Measurements from ENCODE around the gene SMDT1. TPM values are rescaled to one million over a fixed set of nuclear protein-coding genes. Genes with fewer than 3 reads are reported as not detected.
"Not testable (repeated sequence)": the region's sequence is repeated elsewhere in the genome, so short reads cannot be mapped to it uniquely, and the experiment has no call there.

Gene SMDT1
- total RNA-seq, 1 donor from 2014 or later: 16.3 TPM

DNA sequence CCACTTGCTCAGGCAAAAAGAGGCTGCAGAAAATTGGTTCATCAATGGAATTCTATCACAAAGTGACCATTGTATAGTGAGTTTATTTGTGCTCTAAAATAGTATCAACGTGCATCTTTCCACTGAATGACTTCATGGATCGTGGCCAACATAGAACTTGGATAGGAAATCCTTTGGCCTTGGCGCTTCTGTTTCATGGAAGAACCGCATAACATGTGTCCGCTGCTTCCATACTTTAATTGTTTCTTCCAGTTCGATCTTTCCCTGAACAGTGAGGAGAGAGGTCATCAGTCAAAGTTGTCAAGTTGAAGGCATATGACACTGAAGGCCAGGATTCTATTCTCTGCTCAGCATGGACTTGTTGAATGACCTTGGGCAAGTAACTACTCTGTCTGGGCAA is 6.6 kb downstream of the SMDT1 start:
- Histone ChIP-seq H3K27me3 (ENCODE audit: control insufficient read depth, insufficient read depth, low read length) (no peaks in the 10 kb centered on the region), H3K36me3 (ENCODE audit: control insufficient read depth, insufficient read depth, low read length) (no peaks in the 10 kb centered on the region), H3K4me3 (ENCODE audit: low read depth, low read length) (no peak overlapping the region)
- TF ChIP-seq, protein P1, sequence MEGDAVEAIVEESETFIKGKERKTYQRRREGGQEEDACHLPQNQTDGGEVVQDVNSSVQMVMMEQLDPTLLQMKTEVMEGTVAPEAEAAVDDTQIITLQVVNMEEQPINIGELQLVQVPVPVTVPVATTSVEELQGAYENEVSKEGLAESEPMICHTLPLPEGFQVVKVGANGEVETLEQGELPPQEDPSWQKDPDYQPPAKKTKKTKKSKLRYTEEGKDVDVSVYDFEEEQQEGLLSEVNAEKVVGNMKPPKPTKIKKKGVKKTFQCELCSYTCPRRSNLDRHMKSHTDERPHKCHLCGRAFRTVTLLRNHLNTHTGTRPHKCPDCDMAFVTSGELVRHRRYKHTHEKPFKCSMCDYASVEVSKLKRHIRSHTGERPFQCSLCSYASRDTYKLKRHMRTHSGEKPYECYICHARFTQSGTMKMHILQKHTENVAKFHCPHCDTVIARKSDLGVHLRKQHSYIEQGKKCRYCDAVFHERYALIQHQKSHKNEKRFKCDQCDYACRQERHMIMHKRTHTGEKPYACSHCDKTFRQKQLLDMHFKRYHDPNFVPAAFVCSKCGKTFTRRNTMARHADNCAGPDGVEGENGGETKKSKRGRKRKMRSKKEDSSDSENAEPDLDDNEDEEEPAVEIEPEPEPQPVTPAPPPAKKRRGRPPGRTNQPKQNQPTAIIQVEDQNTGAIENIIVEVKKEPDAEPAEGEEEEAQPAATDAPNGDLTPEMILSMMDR (IDR thresholded peaks at IDR 0.05; ENCODE audit: insufficient read depth, low read length, poor library complexity, severe bottlenecking): no peak
- no peak for DNase-seq (ENCODE audit: low read depth)

DNA sequence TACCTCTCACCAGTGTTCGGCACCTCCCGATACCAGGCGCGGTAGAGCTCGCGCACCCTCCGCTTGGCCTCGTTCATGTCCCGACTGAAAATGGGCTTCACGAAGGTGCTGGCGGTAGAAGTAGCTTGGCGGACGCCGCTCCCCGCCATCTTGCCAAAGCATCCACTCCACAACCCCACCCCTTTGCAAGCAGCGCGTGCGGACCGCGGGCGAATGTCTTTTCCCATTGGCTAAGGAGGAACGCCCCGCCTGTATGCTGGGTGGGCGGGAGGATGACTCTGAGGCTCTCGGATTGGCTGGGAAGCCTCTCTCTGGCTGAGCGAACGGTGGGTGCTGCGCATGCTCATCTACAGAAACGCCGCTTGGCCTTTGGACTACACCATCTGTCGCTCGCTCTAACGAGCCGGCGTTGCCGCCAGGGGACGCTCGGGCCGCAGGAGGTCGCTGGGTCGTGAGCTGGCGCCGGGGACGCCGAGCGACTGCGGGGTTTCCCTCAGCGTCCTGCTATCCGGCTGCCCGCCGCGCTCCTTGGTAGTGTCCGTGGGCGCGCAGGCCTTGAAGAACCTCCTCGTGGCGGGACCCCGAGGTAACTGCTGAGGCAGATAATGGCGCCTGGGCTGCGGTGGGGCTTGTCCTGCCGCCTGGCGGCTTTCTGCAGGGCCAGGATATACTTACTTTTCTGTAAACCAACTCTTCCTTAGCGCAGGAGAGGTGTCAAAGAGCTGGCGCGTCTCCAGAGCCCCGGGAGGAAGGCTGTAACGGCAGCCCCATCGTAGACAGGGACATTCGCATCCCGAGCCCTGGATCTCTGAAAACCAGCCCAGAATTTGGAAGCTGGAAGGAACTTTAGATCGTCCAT is 11.3 kb downstream of the SMDT1 start, which contains the start of gene NDUFA6:
Gene NDUFA6, minus strand, starts transcription at position 177 of the 859 bp plus-strand sequence. Its CDS starts 28 bp downstream, at position 149.
- Histone ChIP-seq H3K27me3 (ENCODE audit: control insufficient read depth, insufficient read depth, low read length) (no peaks in the 10 kb centered on the region), H3K4me3 (ENCODE audit: low read depth, low read length) (peak within 1 kb of the TSS; percentile 75), H3K36me3 (ENCODE audit: control insufficient read depth, insufficient read depth, low read length) (no peaks in the 10 kb centered on the region)
- TF ChIP-seq, protein P1 (IDR thresholded peaks at IDR 0.05; ENCODE audit: insufficient read depth, low read length, poor library complexity, severe bottlenecking): peak; percentile 88
- peak; percentile 95 for DNase-seq (ENCODE audit: low read depth)

DNA sequence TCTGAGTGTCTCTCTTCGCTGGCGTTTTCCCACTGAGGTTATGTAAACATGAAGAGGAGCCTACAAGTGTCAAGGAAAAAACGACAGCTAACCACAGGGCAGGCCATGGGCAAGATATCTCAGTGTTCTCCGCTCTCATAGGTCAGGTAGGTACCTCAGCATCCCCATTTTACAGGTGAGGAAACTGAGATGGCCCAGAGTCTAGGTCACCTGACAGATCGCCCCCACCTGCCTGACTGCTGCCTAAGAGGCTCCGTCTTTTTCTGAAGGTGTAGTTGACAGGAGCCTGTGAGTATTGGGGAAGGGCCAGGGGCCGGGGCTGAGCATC is 11.9 kb downstream of the SMDT1 start:
- TF ChIP-seq, protein P1 (IDR thresholded peaks at IDR 0.05; ENCODE audit: insufficient read depth, low read length, poor library complexity, severe bottlenecking): no peak
- Histone ChIP-seq H3K4me3 (ENCODE audit: low read depth, low read length) (peak overlapping the region; percentile 56), H3K27me3 (ENCODE audit: control insufficient read depth, insufficient read depth, low read length) (no peaks in the 10 kb centered on the region), H3K36me3 (ENCODE audit: control insufficient read depth, insufficient read depth, low read length) (no peaks in the 10 kb centered on the region)
- no peak for DNase-seq (ENCODE audit: low read depth)

DNA sequence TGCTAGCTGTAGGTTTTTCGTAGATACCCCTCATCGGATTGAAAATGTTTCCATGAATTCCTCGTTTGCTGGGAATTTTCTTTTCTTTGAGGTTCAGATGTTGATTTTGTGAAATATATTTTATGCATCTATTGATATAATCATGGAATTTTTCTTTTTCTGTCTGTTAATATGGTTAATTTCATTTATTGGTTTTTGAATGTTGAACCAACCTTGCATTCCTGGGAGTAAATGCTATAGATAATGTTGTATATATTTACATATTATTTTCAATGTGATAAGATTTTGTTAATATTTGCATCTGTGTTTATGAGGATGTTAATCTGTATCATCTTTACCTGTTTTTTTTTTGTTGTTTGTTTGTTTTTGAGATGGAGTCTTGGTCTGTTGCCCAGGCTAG is 21.7 kb downstream of the SMDT1 start:
- DNase-seq (ENCODE audit: low read depth): no peak
- H3K4me3 ChIP-seq (ENCODE audit: low read depth, low read length): no peak overlapping the region
- H3K27me3 ChIP-seq (ENCODE audit: control insufficient read depth, insufficient read depth, low read length): no peaks in the 10 kb centered on the region
- H3K36me3 ChIP-seq (ENCODE audit: control insufficient read depth, insufficient read depth, low read length): no peaks in the 10 kb centered on the region
- TF ChIP-seq, protein P1 (IDR thresholded peaks at IDR 0.05; ENCODE audit: insufficient read depth, low read length, poor library complexity, severe bottlenecking): no peak

DNA sequence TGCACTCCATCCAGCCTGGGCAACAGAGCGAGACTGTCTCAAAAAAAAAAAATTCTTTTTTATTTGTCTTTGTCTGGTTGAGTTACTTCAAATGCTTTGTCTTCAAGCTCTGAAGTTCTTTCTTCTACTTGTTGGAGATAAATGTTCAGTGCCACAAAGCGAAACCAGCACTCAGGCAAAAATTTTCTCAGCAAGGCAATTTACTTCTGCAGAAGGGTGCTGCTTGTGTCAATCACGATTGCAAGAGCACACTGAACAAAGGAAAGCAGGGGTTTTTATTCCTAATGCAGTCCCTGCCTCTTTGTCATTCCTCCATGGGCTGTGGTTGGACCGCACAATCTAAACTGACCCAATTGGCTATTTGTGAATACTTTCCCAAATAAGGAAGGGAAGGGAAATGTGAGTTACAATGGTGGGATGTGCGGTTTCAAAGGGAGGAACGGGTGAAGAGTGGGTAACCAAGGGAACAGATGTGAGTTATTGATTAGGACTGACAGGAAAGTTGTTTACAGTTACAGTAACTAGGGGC is 24.9 kb downstream of the SMDT1 start:
- H3K36me3 ChIP-seq (ENCODE audit: control insufficient read depth, insufficient read depth, low read length); H3K4me3 ChIP-seq (ENCODE audit: low read depth, low read length); H3K27me3 ChIP-seq (ENCODE audit: control insufficient read depth, insufficient read depth, low read length); DNase-seq (ENCODE audit: low read depth): not testable (repeated sequence)

DNA sequence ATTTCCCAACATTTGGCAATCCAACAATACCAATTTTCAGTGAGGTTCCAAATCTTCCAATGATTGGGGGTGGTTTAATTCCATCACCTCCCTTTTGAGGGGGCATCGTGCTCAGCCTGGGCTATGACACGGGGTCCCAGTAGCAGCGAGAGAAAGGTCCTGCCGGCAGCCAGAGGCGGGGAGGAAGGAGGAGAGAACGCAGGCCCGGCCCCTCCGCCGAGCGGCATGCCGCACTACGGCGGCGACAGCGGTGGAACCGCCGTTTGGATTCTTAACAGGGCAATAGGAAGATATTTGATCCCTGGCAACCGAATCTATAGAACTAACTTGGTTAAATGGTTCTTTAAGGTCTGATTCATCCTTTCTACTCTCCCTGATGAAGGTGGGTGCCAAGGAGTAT is 29.3 kb downstream of the SMDT1 start:
- DNase-seq (ENCODE audit: low read depth): no peak
- H3K36me3 ChIP-seq (ENCODE audit: control insufficient read depth, insufficient read depth, low read length): no peaks in the 10 kb centered on the region
- no peaks in the 10 kb centered on the region for H3K27me3 ChIP-seq (ENCODE audit: control insufficient read depth, insufficient read depth, low read length)
- TF ChIP-seq, protein P1 (IDR thresholded peaks at IDR 0.05; ENCODE audit: insufficient read depth, low read length, poor library complexity, severe bottlenecking): no peak
- H3K4me3 ChIP-seq (ENCODE audit: low read depth, low read length): no peak overlapping the region
